ENCODE measurements around the gene RBM33. TPM values are rescaled to one million over a fixed set of nuclear protein-coding genes. Genes with fewer than 3 reads are reported as not detected.

Gene RBM33
- total and polyA plus RNA-seq, 8 donors = 7.5 to 182 (median 60.5) TPM

GRCh38 chr7:155683098-155683497 lies 38.6 kb downstream of the RBM33 start:
- Histone ChIP-seq H3K4me3 (no peak overlapping the region), H3K4me1 (peaks cover 0 to 39% (median 21%) of the 10 kb centered on the region in 4 donors), H3K36me3 (peaks cover 0 to 71% (median 54%) of the 10 kb centered on the region in 4 donors), H3K9me3 (no peaks in the 10 kb centered on the region), H3K27ac (no peak overlapping the region), H3K27me3 (no peaks in the 10 kb centered on the region)
- DNase-seq = no peak
- WGBS, 5 donors = 87 to 93% (median 90%) methylated on average over 5 of the region's 5 CpGs
- TF ChIP-seq POLR2AphosphoS5 (IDR thresholded peaks at IDR 0.05) (no peak), POLR2A (IDR thresholded peaks at IDR 0.05) (no peak), EP300 (IDR thresholded peaks at IDR 0.05) (no peak)
- TF ChIP-seq, protein P1, sequence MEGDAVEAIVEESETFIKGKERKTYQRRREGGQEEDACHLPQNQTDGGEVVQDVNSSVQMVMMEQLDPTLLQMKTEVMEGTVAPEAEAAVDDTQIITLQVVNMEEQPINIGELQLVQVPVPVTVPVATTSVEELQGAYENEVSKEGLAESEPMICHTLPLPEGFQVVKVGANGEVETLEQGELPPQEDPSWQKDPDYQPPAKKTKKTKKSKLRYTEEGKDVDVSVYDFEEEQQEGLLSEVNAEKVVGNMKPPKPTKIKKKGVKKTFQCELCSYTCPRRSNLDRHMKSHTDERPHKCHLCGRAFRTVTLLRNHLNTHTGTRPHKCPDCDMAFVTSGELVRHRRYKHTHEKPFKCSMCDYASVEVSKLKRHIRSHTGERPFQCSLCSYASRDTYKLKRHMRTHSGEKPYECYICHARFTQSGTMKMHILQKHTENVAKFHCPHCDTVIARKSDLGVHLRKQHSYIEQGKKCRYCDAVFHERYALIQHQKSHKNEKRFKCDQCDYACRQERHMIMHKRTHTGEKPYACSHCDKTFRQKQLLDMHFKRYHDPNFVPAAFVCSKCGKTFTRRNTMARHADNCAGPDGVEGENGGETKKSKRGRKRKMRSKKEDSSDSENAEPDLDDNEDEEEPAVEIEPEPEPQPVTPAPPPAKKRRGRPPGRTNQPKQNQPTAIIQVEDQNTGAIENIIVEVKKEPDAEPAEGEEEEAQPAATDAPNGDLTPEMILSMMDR (IDR thresholded peaks at IDR 0.05) = no peak
- intact Hi-C loops (cut with DNase I; ENCODE audit: low total_unique reads) = no loop called here

DNA sequence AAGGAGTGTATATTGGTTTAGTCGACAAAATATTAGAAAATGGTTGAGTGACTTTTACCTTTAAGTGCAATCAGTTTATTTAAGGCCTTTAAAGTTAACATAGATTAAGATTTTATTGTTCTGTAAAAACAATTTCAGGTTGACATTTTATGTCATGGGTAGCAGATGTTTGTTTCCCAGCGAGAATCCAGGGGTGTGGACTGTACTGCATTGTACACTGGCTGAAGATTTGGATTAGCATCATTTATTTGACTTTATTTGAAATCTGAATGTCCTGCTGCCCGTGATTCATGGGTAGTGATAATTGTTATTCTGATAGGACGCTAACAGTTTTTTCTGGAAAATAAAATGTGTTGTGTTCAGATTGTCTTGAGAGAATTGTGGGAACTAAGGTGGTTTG lies 39.3 kb downstream of the RBM33 start:
- 43 to 66% (median 54%) methylated on average over 4 of the region's 4 CpGs for WGBS, 5 donors
- Histone ChIP-seq H3K4me1 (peaks cover 0 to 39% (median 21%) of the 10 kb centered on the region in 4 donors), H3K36me3 (peaks cover 0 to 65% (median 53%) of the 10 kb centered on the region in 4 donors), H3K27ac (no peak overlapping the region), H3K4me3 (no peak overlapping the region), H3K9me3 (no peaks in the 10 kb centered on the region), H3K27me3 (no peaks in the 10 kb centered on the region)
- intact Hi-C loops (cut with DNase I; ENCODE audit: low total_unique reads) = no loop called here
- no peak for DNase-seq
- TF ChIP-seq, protein P1 (IDR thresholded peaks at IDR 0.05) = no peak
- no peak for TF ChIP-seq POLR2A (IDR thresholded peaks at IDR 0.05)
- no peak for TF ChIP-seq POLR2AphosphoS5 (IDR thresholded peaks at IDR 0.05)
- TF ChIP-seq EP300 (IDR thresholded peaks at IDR 0.05) = no peak

- Histone ChIP-seq H3K36me3 (peaks cover 0 to 58% (median 45%) of the 10 kb centered on the region in 4 donors), H3K27ac (no peak overlapping the region), H3K4me3 (no peak overlapping the region), H3K9me3 (no peaks in the 10 kb centered on the region), H3K4me1 (peaks cover 0 to 39% (median 21%) of the 10 kb centered on the region in 4 donors), H3K27me3 (no peaks in the 10 kb centered on the region)
- intact Hi-C loops (cut with DNase I; ENCODE audit: low total_unique reads) = no loop called here
- 34 to 73% (median 48%) methylated on average over 5 of the region's 5 CpGs for WGBS, 5 donors
- TF ChIP-seq POLR2A (IDR thresholded peaks at IDR 0.05) (no peak), EP300 (IDR thresholded peaks at IDR 0.05) (no peak), POLR2AphosphoS5 (IDR thresholded peaks at IDR 0.05) (no peak)
- TF ChIP-seq, protein P1 (IDR thresholded peaks at IDR 0.05) = no peak
- peak in 1 of 2 donors; percentile 27 for DNase-seq
Observed at GRCh38 chr7:155684543-155684942, 40.1 kb downstream of the RBM33 start.

DNA sequence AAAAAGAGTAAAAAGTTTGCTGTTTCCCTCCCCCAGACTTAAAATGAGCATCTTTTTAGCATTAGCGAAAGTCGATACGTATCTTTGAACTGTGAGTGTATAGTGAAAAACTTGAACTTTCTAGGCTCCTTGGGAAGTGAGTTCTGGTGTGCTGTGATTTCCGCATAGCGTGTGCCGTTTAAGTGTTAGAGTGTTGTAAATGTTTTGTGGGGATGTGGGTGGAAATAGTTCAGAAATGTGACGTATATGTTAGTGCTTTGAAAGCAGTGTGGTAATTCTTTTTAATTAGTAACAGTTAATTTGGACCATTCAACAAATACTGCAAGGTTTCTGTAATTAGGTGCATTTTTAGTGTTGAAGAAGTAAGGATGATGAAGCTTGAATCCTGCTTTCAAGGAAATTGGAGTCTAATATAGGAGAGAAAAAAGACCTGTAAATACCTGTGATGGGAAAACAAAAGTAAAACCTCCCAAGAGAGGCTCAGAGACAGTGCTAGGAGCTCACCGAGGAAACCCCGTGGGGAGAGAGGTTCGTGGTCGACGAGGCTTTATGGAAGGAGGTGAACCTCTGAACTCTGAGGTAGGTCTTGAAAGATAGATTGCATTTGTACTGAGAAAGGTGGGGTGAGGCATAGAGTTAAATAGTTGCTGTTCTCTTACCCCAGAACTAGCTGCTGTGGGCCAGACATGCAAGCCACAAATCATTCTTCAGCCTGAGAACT lies 40.8 kb downstream of the RBM33 start:
- TF ChIP-seq, protein P1 (IDR thresholded peaks at IDR 0.05) = no peak
- TF ChIP-seq EP300 (IDR thresholded peaks at IDR 0.05) (no peak), POLR2A (IDR thresholded peaks at IDR 0.05) (no peak), POLR2AphosphoS5 (IDR thresholded peaks at IDR 0.05) (no peak)
- H3K27ac ChIP-seq = no peak overlapping the region
- peak in 1 of 2 donors; percentile 14 for DNase-seq
- H3K4me3 ChIP-seq = no peak overlapping the region
- 83 to 88% (median 87%) methylated on average over 12 of the region's 12 CpGs for WGBS, 5 donors
- intact Hi-C loops (cut with DNase I; ENCODE audit: low total_unique reads) = no loop called here
- H3K27me3 ChIP-seq = no peaks in the 10 kb centered on the region
- H3K36me3 ChIP-seq = peaks cover 0 to 57% (median 44%) of the 10 kb centered on the region in 4 donors
- H3K4me1 ChIP-seq = peaks cover 0 to 39% (median 20%) of the 10 kb centered on the region in 4 donors
- no peaks in the 10 kb centered on the region for H3K9me3 ChIP-seq
